Kidney epithelial cell (primary cell): ENCODE measurements around the gene BHLHE23. TPM values are rescaled to one million over a fixed set of nuclear protein-coding genes. Genes with fewer than 3 reads are reported as not detected.

ENCODE experiments used
- DNase-seq: peaks from one replicate; pipeline ENCODE4 v3.0.0-alpha.2; 2010; ENCODE audit warnings: low read depth
- H3K27me3 ChIP-seq: 2 replicates; pipeline ENCODE4 v1.6.0; 2011; ENCODE audit warnings: low read length; ENCODE audit not compliant: control insufficient read depth, insufficient read depth
- H3K36me3 ChIP-seq: 2 replicates; pipeline ENCODE4 v1.5.1; 2011; ENCODE audit warnings: low read length; ENCODE audit not compliant: control insufficient read depth, insufficient read depth
- H3K4me3 ChIP-seq: 2 replicates; pipeline ENCODE4 v1.5.1; 2011; ENCODE audit warnings: low read depth, mild to moderate bottlenecking, control low read depth, low read length
- CTCF ChIP-seq: IDR thresholded peaks from 2 replicates; pipeline ENCODE4 v1.5.1; 2011; ENCODE audit warnings: mild to moderate bottlenecking, moderate library complexity, low read length, control low read depth, inconsistent platforms; ENCODE audit not compliant: insufficient read depth, poor library complexity, severe bottlenecking
- total RNA-seq: library from RNA; depleted of rRNA; stranded (reverse); fragments of >200 nt; gene quantifications from 2 replicates; pipeline ENCODE4 v1.2.3, GENCODE V29; 2015

The BHLHE23 gene
- total RNA-seq, 1 donor from 2014 or later = not detected

- H3K27me3 ChIP-seq = peaks cover 88% of the 10 kb centered on the region
- TF ChIP-seq CTCF = no peak
- no peak overlapping the region for H3K4me3 ChIP-seq
- DNase-seq = no peak
- H3K36me3 ChIP-seq = no peaks in the 10 kb centered on the region
Observed at GRCh38 chr20:63005862-63006539, 763 bp downstream of the BHLHE23 start.

- no peak for DNase-seq
- peaks cover 87% of the 10 kb centered on the region for H3K27me3 ChIP-seq
Observed at GRCh38 chr20:63005365-63005861, 1.4 kb downstream of the BHLHE23 start.

GRCh38 chr20:63004607-63005364 is 2.0 kb downstream of the BHLHE23 start:
- TF ChIP-seq CTCF = no peak

More at GRCh38 chr20:63005365-63005861, 1.4 kb downstream of the BHLHE23 start:
- no peak for TF ChIP-seq CTCF
- Histone ChIP-seq H3K4me3 (no peak overlapping the region), H3K36me3 (no peaks in the 10 kb centered on the region)

GRCh38 chr20:63003546-63003945 is 3.2 kb downstream of the BHLHE23 start:
- peaks cover 83% of the 10 kb centered on the region for H3K27me3 ChIP-seq
- TF ChIP-seq CTCF = no peak
- no peak overlapping the region for H3K4me3 ChIP-seq
- H3K36me3 ChIP-seq = no peaks in the 10 kb centered on the region
- DNase-seq = no peak

More at GRCh38 chr20:63004607-63005364, 2.0 kb downstream of the BHLHE23 start:
- no peak for DNase-seq
- Histone ChIP-seq H3K4me3 (no peak overlapping the region), H3K36me3 (no peaks in the 10 kb centered on the region), H3K27me3 (peaks cover 87% of the 10 kb centered on the region)

- no peak for TF ChIP-seq CTCF
- H3K36me3 ChIP-seq = no peaks in the 10 kb centered on the region
- no peak for DNase-seq
- H3K4me3 ChIP-seq = no peak overlapping the region
- peaks cover 80% of the 10 kb centered on the region for H3K27me3 ChIP-seq
Observed at GRCh38 chr20:63002511-63002910, 4.3 kb downstream of the BHLHE23 start.
